GM19099 (cell line): ENCODE measurements around the gene SCN8A.

Experiments used
- POLR2A ChIP-seq: IDR thresholded peaks from 3 replicates; pipeline ENCODE4 v1.6.1; 2011; ENCODE audit warnings: low read depth; ENCODE audit not compliant: insufficient read length; ENCODE audit errors: extremely low read depth

The SCN8A gene

GRCh38 chr12:51752234-51752889, 161.3 kb downstream of the SCN8A start:
- TF ChIP-seq POLR2A, result no peak

DNA sequence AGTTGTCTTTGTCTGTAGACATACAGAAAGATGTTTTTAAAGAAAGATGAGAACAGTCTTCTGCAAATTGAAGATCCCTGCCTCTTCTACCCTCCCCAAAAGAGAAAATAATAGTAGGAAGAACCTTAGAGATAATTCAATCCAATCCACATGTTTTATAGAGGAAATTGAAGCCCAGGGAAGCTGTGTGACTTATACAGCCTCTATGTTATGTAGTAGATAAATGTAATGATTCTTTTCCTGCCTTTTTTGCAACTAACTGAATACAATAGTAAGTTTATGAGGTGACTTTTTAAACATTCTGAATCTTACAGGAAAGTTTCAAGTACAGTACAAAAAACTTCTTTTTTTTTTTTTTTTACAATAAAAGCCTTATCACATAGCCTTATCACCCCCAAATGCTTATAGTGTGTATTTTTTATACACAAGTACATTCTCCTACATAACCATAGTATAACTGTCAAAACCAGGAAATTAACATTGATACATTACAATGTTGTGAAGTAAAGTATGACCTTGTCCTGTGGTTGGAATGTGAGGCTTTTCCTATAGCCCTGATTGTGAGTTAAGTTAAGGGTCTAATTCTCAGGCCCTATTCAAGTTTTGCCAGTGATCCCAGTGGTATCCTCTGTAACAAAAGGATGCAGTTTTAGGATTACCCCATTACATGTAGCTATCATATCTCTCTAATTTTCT, 163.1 kb downstream of the SCN8A start:
- TF ChIP-seq POLR2A, result no peak

GRCh38 chr12:51755251-51755650, 164.2 kb downstream of the SCN8A start:
- TF ChIP-seq POLR2A, result no peak

DNA sequence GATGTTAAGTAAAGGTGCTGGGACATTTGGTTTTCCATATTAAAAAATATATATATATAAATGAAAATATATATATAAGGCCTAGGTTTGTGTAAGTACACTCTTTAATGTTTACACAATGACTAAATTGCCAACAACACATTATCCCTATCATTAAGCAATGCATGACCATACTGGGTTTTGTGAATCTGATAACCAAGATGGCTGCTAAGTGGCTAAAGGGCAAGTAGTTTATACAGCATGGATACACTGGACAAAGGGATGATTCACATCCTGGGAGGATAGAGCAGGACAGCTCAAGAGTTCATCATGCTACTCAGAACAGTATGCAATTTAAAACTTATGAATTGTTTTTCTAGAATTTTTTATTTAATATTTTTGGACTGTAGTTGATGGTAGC, 168.1 kb downstream of the SCN8A start:
- no peak for TF ChIP-seq POLR2A

DNA sequence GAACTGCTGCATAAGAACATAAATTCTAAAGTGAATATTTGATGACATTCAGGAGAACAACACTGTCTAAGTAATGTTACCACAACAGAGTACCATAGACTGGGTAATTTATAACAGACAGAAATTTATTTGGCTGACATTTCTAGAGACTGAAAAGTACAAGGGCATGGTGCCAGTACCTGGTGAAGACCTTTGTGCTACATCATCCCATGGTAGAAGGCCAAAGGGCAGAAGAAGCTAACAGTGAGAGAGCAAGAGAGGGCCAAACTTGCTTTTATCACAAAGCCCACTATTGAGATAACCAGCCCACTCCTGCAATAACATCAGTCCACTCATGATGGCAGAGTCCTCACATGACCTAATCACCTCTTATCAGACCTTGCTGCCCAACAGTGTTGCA, 168.7 kb downstream of the SCN8A start:
- TF ChIP-seq POLR2A, result no peak

- TF ChIP-seq POLR2A, result no peak
These were observed 169.2 kb downstream of the SCN8A start for GRCh38 chr12:51760231-51760630.

DNA sequence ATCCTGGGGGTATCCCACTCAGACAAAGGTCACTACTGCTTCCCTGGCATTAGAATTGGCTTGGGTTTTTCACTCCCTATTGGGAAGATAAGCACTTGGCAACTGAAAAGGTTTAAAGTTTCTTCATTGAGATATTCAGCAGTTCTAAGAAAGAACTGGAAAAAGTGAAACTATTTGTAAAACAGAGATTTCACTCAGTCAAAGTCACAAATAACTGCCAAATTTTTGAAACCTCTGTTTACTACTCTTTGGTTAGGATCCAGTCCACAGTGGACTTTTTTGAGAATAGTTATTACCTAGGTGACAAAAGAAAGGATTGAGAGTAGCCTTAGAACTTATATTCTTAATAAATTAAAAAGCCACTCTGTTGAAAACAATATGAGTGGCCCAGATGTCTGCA, 172.7 kb downstream of the SCN8A start:
- TF ChIP-seq POLR2A, result no peak

- no peak for TF ChIP-seq POLR2A
These were observed 175.1 kb downstream of the SCN8A start for GRCh38 chr12:51766067-51766676.

- TF ChIP-seq POLR2A, result no peak
These were observed 180.0 kb downstream of the SCN8A start for GRCh38 chr12:51771008-51771407.

DNA sequence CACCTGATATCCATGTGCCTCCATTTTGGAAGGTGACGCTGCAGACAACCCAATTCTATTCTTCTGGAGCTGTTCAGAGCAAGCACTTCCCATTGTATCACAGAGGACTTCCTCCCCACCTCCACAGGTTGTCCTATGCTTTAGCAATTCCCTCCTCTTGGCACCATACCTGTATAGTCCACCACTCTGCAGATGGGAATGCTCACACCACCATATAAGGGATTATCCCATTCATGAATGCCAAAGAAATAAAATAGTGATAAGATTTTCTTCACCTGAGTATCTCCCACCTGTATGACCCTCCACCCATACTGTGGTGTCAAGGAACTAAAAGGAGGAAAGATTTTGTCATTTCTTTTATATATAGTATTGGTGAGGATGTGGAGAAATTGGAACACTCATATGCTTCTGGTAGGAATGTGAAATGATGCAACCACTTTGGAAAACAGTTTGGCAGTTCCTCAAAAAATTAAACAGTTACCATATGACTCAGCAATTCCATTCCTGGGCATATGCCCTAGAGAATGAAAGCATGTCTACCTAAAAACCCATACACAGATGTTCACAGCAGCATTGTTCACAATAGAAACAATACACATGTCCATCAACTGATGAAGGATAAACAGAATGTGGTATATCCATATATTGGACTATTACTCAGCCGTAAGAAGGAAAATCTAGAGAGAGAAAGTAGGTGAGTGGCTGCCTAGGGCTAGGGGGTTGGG, 182.3 kb downstream of the SCN8A start:
- TF ChIP-seq POLR2A, result no peak

DNA sequence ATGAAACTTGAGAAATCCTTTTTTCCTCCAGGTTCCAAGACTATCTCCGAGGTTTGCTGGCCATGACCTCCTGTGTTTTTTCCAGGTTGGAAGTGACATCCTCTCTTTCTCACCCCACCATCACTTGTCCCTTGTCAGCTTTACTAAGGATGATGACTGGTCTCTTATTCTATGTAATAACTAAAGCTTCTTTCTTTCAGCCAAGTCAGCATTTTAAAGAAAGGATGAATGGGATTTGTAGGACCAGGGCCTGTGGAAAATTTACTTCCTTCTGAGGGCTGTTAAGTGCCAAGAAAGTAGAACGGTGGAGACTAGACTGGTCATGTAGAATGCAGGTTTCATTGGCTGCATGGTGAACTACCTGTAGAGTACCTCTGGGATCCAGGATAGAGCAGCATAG, 183.9 kb downstream of the SCN8A start:
- no peak for TF ChIP-seq POLR2A

- TF ChIP-seq POLR2A, result no peak
These were observed 186.4 kb downstream of the SCN8A start for GRCh38 chr12:51777457-51777856.

DNA sequence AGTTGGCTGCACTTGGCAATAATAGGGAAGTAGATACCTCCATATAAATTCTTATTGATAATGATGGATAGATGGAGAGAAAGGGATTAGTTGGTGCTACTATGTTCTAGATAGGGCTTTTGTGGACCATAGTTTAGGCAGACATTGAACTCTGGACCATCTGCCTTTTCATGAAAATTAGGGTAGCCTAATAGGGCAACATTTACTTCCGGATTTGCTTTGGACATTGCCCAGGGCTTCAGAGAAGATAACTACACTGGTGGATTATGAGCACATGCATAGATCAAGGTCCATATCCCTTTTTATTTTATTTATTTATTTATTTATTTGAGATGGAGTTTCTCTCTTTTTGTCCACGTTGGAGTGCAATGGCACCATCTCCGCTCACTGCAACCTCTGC, 186.9 kb downstream of the SCN8A start:
- TF ChIP-seq POLR2A, result no peak

GRCh38 chr12:51779876-51780275, 188.8 kb downstream of the SCN8A start:
- no peak for TF ChIP-seq POLR2A

DNA sequence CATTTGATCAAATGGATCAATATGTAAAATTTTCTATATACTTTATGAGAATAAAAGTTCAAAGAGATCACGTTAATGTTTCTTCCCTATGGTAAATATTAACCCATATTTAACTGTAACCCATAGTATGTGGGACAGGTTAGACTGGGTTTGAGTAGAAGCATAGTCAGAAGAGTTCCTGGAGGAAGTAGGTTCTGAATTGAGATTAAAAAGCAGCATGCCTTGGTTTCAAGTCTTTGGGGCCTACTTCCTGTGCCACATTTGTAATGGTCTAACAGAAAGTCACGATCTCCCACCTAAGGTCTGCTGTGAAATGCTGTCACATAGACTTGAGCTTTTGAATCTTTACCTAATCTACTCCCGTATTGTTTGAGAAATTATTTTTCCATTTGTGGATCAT, 193.7 kb downstream of the SCN8A start:
- no peak for TF ChIP-seq POLR2A

- no peak for TF ChIP-seq POLR2A
These were observed 194.9 kb downstream of the SCN8A start for GRCh38 chr12:51785906-51786305.

GRCh38 chr12:51788876-51789275, 197.8 kb downstream of the SCN8A start:
- TF ChIP-seq POLR2A, result no peak

DNA sequence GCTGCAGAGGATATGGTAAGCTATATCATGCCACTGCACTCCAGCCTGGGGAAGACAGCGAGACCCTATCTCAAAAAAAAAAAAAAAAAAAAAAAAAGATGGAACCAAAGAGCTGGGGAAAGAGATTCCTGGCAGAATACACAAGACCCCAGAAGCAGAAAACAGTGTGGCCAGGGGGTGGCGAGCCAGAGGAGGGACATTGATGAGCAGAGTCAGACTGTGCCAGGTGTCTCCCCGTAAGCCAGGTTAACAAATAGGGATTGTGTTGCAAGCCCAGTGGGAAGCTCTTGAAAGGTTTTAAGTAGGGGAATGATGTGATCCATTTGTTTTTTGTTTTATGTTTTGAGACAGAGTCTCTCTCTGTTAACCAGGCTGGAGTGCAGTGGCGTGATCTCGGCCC, 201.4 kb downstream of the SCN8A start:
- TF ChIP-seq POLR2A, result no peak
